Natural killer cell (primary cell): Measurements from ENCODE around the gene AUTS2. TPM values are rescaled to one million over a fixed set of nuclear protein-coding genes. Genes with fewer than 3 reads are reported as not detected.

ENCODE experiments used
- ATAC-seq, 3 donors: fragments of 150-1000 bp in 2 of 3; fragments of 200-7000 bp in 1 of 3; cut with Tn5 transposase; 1 replicate in 1 of 3; 2 replicates in 2 of 3; pipeline ENCODE4 v1.10.0; 2021; ENCODE audit warnings: mild to moderate bottlenecking in 2 of 3, moderate library complexity in 2 of 3
- DNase-seq, 2 donors: peaks; one replicate each; pipeline versions ENCODE4 v3.0.0 to v3.0.0-alpha.2; 2013 to 2021; ENCODE audit warnings: mixed read lengths in 1 of 2
- H3K27ac ChIP-seq: one replicate; pipeline ENCODE4 v1.5.1; 2013; ENCODE audit warnings: mild to moderate bottlenecking, low read length
- H3K27me3 ChIP-seq: one replicate; pipeline ENCODE4 v1.6.1; 2013; ENCODE audit warnings: low read length; ENCODE audit not compliant: control insufficient read depth, insufficient read depth
- H3K36me3 ChIP-seq: one replicate; pipeline ENCODE4 v1.6.1; 2013; ENCODE audit warnings: low read length; ENCODE audit not compliant: control insufficient read depth, insufficient read depth
- H3K4me1 ChIP-seq: one replicate; pipeline ENCODE4 v1.6.1; 2013; ENCODE audit warnings: low read length; ENCODE audit not compliant: control insufficient read depth, insufficient read depth
- H3K4me3 ChIP-seq: one replicate; pipeline ENCODE4 v1.5.1; 2013; ENCODE audit warnings: low read length
- H3K9me3 ChIP-seq: one replicate; pipeline ENCODE4 v1.6.1; 2013; ENCODE audit warnings: low read length; ENCODE audit not compliant: control insufficient read depth, insufficient read depth
- H3K27ac Mint-ChIP-seq, 2 donors: one replicate each; pipeline ENCODE4 v1.8.0; 2022; ENCODE audit warnings: mild to moderate bottlenecking in 2 of 2, mixed read lengths in 2 of 2, moderate library complexity in 1 of 2
- H3K27me3 Mint-ChIP-seq, 2 donors: one replicate each; pipeline ENCODE4 v1.8.0; 2022; ENCODE audit warnings: low read depth in 2 of 2, mixed read lengths in 2 of 2
- H3K36me3 Mint-ChIP-seq: one replicate; pipeline ENCODE4 v1.8.0; 2022; ENCODE audit warnings: mixed read lengths
- H3K4me1 Mint-ChIP-seq, 2 donors: one replicate each; pipeline ENCODE4 v1.8.0; 2022; ENCODE audit warnings: mixed read lengths in 2 of 2
- H3K4me3 Mint-ChIP-seq: one replicate; pipeline ENCODE4 v1.8.0; 2022; ENCODE audit warnings: mild to moderate bottlenecking, moderate library complexity, mixed read lengths
- H3K9me3 Mint-ChIP-seq, 2 donors: one replicate each; pipeline ENCODE4 v1.8.0; 2022; ENCODE audit warnings: mixed read lengths in 2 of 2
- CTCF ChIP-seq: fragments of 200-600 bp; IDR thresholded peaks from one replicate; pipeline ENCODE4 v1.8.0; 2022; ENCODE audit warnings: antibody characterized with exemption
- WGBS: methylation state at CpG from one replicate; pipeline ENCODE4 v1.1.7; 2013; ENCODE audit warnings: missing lambda C conversion rate; ENCODE audit not compliant: insufficient coverage; 5-methylcytosine and 5-hydroxymethylcytosine counted together
- intact Hi-C: fragments of 100-400 bp; cut with micrococcal nuclease; formaldehyde crosslinking; loops from one replicate; pipeline ENCODE4 v1.14.2; 2022
- total RNA-seq, 4 donors: library from RNA; stranded (reverse); fragments of 120-200 nt in 1 of 4; gene quantifications; one replicate each; pipeline versions ENCODE4 v1.2.3 to v1.2.4, GENCODE V29; 2013 to 2022

AUTS2 gene
- total RNA-seq, 3 donors from 2014 or later (not counting 1 experiment from before 2014, with no cell fraction given), result 147 to 197 (median 155) TPM

DNA sequence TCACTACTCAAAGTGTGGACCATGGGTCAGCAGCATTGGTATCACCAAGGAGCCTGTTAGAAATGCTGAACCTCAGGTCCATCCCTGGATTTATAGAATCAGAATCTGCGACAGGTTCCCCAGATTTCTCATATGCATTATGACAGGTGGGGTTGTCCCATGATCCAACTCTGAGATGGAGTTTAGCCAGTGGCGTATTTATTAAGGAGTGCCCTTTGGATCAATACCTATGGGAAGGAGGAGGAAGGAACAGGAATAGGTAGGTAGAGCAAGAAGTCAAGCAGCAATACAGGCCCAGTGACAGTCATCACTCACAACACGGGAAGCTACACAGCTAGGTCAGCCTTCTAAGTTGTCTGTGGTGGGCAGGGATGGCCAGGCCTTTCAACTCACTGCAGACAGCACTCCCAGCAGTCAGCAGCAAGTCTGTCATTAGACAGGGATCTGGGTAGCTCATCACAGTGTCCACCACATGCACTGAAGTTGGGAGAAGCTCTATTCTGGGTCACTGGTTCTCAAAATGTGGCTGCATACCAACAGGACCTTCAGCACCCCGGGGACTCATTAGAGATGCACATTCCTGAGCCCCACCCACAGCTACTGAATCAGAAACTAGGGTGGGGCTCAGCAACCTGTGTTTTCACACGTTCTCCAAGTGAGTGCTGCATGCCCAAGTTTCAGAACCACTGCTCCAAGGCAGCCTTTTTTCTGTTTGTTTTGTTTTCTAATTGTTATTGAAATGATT is 1001.3 kb downstream of the AUTS2 start:
- WGBS, result 77% methylated on average over 5 of the region's 5 CpGs
- peaks cover 0 to 3% of the 10 kb centered on the region in 2 donors for H3K9me3 Mint-ChIP-seq
- Histone ChIP-seq H3K36me3 (no peaks in the 10 kb centered on the region), H3K27me3 (peaks cover 13% of the 10 kb centered on the region), H3K27ac (no peak overlapping the region), H3K9me3 (no peaks in the 10 kb centered on the region), H3K4me3 (no peak overlapping the region), H3K4me1 (peaks cover 13% of the 10 kb centered on the region)
- no peak for TF ChIP-seq CTCF
- no peak overlapping the region for H3K27ac Mint-ChIP-seq
- intact Hi-C loops, result loop anchor here (5.0 kb wide), 1 partner anchor 98 kb away; no protein-coding TSS in a partner anchor
- H3K4me3 Mint-ChIP-seq, result no peak overlapping the region
- no peak for ATAC-seq
- H3K36me3 Mint-ChIP-seq, result no peaks in the 10 kb centered on the region
- peaks cover 12 to 20% of the 10 kb centered on the region in 2 donors for H3K4me1 Mint-ChIP-seq
- no peak for DNase-seq
- H3K27me3 Mint-ChIP-seq, result peaks cover 33 to 34% of the 10 kb centered on the region in 2 donors

- WGBS, result no CpG with 5 or more reads among the region's 1 CpG
- TF ChIP-seq CTCF, result no peak
- Mint-ChIP-seq H3K36me3 (no peaks in the 10 kb centered on the region), H3K27ac (no peak overlapping the region), H3K4me3 (no peak overlapping the region), H3K9me3 (peaks cover 0 to 3% of the 10 kb centered on the region in 2 donors), H3K4me1 (peaks cover 5 to 10% of the 10 kb centered on the region in 2 donors), H3K27me3 (peaks cover 33% of the 10 kb centered on the region in 2 donors)
- Histone ChIP-seq H3K4me1 (peaks cover 6% of the 10 kb centered on the region), H3K27ac (no peak overlapping the region), H3K27me3 (peaks cover 7% of the 10 kb centered on the region), H3K9me3 (no peaks in the 10 kb centered on the region), H3K4me3 (no peak overlapping the region), H3K36me3 (no peaks in the 10 kb centered on the region)
- no peak for ATAC-seq
- no peak for DNase-seq
- intact Hi-C loops, result no loop called here
Observed at GRCh38 chr7:70600993-70601392, 1002.7 kb downstream of the AUTS2 start.

GRCh38 chr7:70602117-70602516 is 1003.8 kb downstream of the AUTS2 start:
- H3K9me3 ChIP-seq, result no peaks in the 10 kb centered on the region
- no peaks in the 10 kb centered on the region for H3K36me3 ChIP-seq
- 82% methylated on average over 4 of the region's 4 CpGs for WGBS
- no peak for DNase-seq
- Mint-ChIP-seq H3K27me3 (peaks cover 25 to 32% of the 10 kb centered on the region in 2 donors), H3K27ac (no peak overlapping the region), H3K36me3 (no peaks in the 10 kb centered on the region), H3K4me1 (peaks cover 5% of the 10 kb centered on the region in 2 donors), H3K9me3 (peaks cover 0 to 3% of the 10 kb centered on the region in 2 donors), H3K4me3 (no peak overlapping the region)
- TF ChIP-seq CTCF, result no peak
- H3K4me3 ChIP-seq, result no peak overlapping the region
- no peaks in the 10 kb centered on the region for H3K27me3 ChIP-seq
- H3K27ac ChIP-seq, result no peak overlapping the region
- no peaks in the 10 kb centered on the region for H3K4me1 ChIP-seq
- no peak for ATAC-seq
- intact Hi-C loops, result no loop called here

DNA sequence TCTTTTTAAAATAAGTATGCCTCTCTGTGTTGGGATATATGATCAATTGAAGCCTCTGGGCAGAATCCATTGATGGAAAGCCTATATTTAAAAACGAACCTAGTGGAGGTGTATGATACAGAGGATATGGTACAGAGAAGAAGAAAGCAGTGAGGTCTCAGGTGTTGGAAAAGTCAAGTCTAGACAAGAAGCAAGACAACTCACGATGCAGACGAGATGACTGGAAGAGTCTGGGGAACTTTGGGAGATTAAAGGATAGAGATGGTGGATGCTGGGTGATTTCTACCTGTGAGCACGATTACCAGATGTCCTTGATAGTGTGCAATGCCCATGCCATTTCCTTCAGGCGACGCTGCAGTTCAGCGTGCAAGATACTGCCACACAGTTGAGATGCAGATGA is 1009.0 kb downstream of the AUTS2 start:
- no peak overlapping the region for H3K4me3 Mint-ChIP-seq
- intact Hi-C loops, result no loop called here
- H3K27me3 ChIP-seq, result no peaks in the 10 kb centered on the region
- H3K27me3 Mint-ChIP-seq, result peaks cover 2 to 8% of the 10 kb centered on the region in 2 donors
- no peaks in the 10 kb centered on the region for H3K4me1 Mint-ChIP-seq
- H3K4me1 ChIP-seq, result no peaks in the 10 kb centered on the region
- TF ChIP-seq CTCF, result no peak
- WGBS, result 87% methylated on average over 7 of the region's 7 CpGs
- no peaks in the 10 kb centered on the region for H3K9me3 Mint-ChIP-seq
- H3K4me3 ChIP-seq, result no peak overlapping the region
- DNase-seq, result no peak
- no peaks in the 10 kb centered on the region for H3K36me3 ChIP-seq
- H3K27ac Mint-ChIP-seq, result no peak overlapping the region
- no peaks in the 10 kb centered on the region for H3K36me3 Mint-ChIP-seq
- H3K27ac ChIP-seq, result no peak overlapping the region
- H3K9me3 ChIP-seq, result no peaks in the 10 kb centered on the region
- no peak for ATAC-seq
